Measurements from ENCODE around the gene CDK13.

- TF ChIP-seq CTCF (conservative IDR thresholded peaks at IDR 0.05; ENCODE audit: low read length) (no peak), EZH2phosphoT487 (IDR thresholded peaks at IDR 0.05; ENCODE audit: borderline replicate concordance, low read depth, low read length) (no peak)
Measured at GRCh38 chr7:39985398-39985918, 35.4 kb downstream of the CDK13 start.
